Astrocyte of the spinal cord (primary cell): ENCODE results near the gene EMP2.

Source experiments
- DNase-seq: peaks from one replicate; pipeline ENCODE4 v3.0.0; 2011; ENCODE audit warnings: low read depth, low spot score
- H3K4me3 ChIP-seq: 2 replicates; pipeline ENCODE4 v1.5.1; 2011; ENCODE audit warnings: low read depth, mild to moderate bottlenecking, low read length, moderate library complexity
- CTCF ChIP-seq: IDR thresholded peaks from 2 replicates; pipeline ENCODE4 v1.5.1; 2012; ENCODE audit warnings: low read depth, mild to moderate bottlenecking, low read length, inconsistent platforms
- in situ Hi-C: cut with HindIII; loops from 2 replicates; pipeline ENCODE4 v1.10.0; 2017; ENCODE audit warnings: low sequenced_read_pairs

The EMP2 gene

GRCh38 chr16:10547708-10548107 is 32.7 kb downstream of the EMP2 start:
- H3K4me3 ChIP-seq, result no peak overlapping the region
- no peak for DNase-seq
- in situ Hi-C loops, result no loop called here
- no peak for TF ChIP-seq CTCF

DNA sequence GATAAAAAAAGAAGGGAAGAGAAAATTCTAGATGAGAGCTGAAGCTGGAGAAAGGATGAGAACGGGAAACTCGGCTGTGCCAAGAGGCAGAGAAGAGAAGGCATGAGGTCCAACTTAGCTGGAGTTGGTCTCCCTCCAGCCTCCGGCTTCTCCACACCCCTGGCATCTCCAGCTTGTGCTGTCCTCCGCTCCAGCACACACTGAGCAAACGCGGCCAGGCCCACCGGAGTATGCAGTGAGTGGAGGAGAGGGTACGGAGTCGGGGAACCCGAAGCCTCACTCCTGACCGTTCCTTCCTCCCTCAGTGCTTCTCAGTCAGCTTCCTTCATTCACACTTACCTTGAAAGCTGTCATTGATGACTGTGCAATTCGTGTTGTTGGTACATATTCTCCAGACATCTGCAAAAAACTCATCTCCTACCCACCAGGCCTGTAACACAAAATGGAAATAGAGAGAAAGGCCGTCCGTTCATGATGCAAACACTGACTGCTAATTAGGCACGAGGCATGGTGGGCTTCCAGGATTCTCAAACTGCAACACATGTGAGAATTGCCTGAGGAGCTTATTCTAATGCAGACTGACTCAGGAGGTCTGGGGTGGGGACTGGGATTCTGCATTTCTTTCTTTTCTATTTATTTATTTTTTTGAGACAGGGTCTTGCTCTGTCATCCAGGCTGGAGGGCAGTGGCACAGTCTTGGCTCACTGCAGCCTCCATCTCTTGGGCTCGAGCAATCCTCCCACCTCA is 37.0 kb downstream of the EMP2 start:
- in situ Hi-C loops, result no loop called here
- no peak for TF ChIP-seq CTCF
- H3K4me3 ChIP-seq, result no peak overlapping the region
- DNase-seq, result no peak

DNA sequence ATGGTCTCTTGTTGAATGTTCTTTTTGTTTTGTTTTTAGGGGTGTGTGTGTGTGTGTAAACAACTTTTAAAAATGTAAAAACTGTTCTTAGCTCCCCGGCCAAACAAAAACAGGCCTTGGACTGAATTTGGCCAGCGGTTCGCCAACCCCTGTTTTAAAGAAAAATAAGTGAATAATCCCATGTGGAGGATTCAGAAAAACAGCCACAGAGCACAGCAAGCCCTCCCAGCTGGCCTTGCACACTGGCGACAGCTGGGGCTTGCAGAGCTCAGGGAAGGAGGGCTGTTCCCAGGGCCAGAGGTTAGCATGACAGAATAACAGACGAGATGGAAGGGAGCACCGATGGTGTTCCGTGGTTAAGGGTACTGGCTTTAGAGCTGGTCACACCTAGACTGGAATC is 39.0 kb downstream of the EMP2 start:
- TF ChIP-seq CTCF, result no peak
- DNase-seq, result no peak
- in situ Hi-C loops, result no loop called here
- H3K4me3 ChIP-seq, result no peak overlapping the region

DNA sequence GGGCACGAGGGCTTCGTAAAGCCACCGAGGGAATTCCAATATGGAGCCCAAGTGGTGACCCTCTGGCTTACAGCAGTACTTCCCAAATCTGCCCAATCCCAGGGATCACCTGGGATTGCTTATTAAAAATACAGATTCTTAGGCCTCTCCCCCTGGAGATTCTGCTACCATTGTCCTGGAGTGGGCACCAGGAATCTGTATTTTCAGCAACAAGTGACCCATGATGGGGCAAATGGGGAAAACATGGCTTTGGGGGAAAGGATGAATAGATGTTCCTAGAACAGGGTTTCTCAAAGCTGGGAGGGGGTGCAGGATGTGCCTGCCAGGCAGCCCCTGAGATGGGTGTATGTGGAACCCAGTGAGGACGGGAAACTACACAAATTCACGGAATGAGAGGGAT is 40.6 kb downstream of the EMP2 start:
- no peak overlapping the region for H3K4me3 ChIP-seq
- no peak for DNase-seq
- in situ Hi-C loops, result no loop called here
- TF ChIP-seq CTCF, result no peak

- no peak overlapping the region for H3K4me3 ChIP-seq
- TF ChIP-seq CTCF, result no peak
- DNase-seq, result no peak
- in situ Hi-C loops, result no loop called here
These were observed 41.2 kb downstream of the EMP2 start for GRCh38 chr16:10539236-10539635.

DNA sequence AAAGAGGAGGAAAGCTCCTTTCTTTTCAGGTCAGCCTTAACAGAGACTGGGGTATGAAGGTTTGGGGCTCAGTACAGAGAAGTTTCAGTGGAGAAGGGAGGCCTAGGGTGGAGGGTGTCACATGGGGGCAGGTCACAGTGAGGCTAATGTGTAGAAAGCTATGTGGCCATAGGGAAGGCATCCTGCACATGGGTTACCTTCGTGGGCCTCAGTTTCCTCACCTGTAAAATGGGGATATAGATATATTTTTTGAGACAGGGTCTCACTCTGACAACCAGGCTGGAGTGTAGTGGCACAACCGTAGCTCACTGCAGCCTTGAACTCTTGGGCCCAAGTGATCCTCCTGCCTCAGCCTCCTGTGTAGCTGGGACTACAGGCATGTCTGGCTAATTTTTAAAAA is 41.8 kb downstream of the EMP2 start:
- TF ChIP-seq CTCF, result no peak
- no peak for DNase-seq
- no peak overlapping the region for H3K4me3 ChIP-seq
- in situ Hi-C loops, result no loop called here

DNA sequence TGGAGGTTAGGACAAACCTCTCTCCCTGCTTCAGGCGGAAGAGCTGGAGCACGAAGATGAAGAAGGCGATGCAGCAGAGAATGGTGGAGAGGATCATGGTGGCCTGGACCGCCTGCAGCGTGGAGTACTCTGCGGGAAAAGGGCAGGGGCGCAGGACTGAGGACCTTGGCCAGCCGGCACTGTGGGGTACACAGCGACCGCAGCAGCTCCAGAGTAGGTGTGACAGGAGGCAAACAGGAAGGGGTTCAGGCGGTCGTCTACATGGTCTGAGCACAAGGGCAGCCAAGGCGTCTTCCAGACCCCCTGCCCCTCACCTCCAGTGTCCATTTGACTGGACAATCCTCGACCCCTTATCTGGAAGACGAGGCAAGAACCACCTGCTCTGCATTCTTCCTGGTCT is 42.5 kb downstream of the EMP2 start:
- TF ChIP-seq CTCF, result no peak
- in situ Hi-C loops, result no loop called here
- no peak overlapping the region for H3K4me3 ChIP-seq
- DNase-seq, result no peak
